ENCODE measurements around the gene LRPAP1.
"Not testable (repeated sequence)": the region's sequence is repeated elsewhere in the genome, so short reads cannot be mapped to it uniquely, and the experiment has no call there.

Gene LRPAP1

GRCh38 chr4:3460926-3461325, 71.3 kb downstream of the LRPAP1 start:
- no peak for DNase-seq (ENCODE audit: low spot score)

- DNase-seq (ENCODE audit: low spot score) = not testable (repeated sequence)
Measured at GRCh38 chr4:3459156-3459555, 73.1 kb downstream of the LRPAP1 start.

- no peak for DNase-seq (ENCODE audit: low spot score)
Measured at GRCh38 chr4:3458371-3458770, 73.9 kb downstream of the LRPAP1 start.

GRCh38 chr4:3455596-3455995, 76.6 kb downstream of the LRPAP1 start:
- not testable (repeated sequence) for DNase-seq (ENCODE audit: low spot score)
